RWPE1 (cell line): ENCODE data around the gene ARID3A.

ENCODE experiments used
- CTCF ChIA-PET: fragments of 350-600 bp; sonication (Branson Sonifier 250); formaldehyde crosslinking; extraction: SDS; loops from one replicate; lab custom pipeline; 2021; lab: Yijun Ruan, JAX
- POLR2A ChIA-PET: fragments of 400-600 bp; formaldehyde crosslinking; extraction: SDS; loops from one replicate; lab custom pipeline; 2020; ENCODE audit warnings: antibody characterized with exemption; ENCODE audit not compliant: low non-redundant PET; lab: Yijun Ruan, JAX
- DNase-seq: peaks from one replicate; pipeline ENCODE4 v3.0.0; 2012; ENCODE audit warnings: low spot score
- H3K27ac ChIP-seq: fragments of 450-650 bp; 2 replicates; pipeline ENCODE4 v1.5.1; 2017
- TF ChIP-seq, protein P1 (sequence below): fragments of 450-650 bp; conservative IDR thresholded peaks from 2 replicates; pipeline ENCODE4 v1.5.1; 2017; ENCODE audit warnings: low read depth, mild to moderate bottlenecking

ARID3A gene

DNA sequence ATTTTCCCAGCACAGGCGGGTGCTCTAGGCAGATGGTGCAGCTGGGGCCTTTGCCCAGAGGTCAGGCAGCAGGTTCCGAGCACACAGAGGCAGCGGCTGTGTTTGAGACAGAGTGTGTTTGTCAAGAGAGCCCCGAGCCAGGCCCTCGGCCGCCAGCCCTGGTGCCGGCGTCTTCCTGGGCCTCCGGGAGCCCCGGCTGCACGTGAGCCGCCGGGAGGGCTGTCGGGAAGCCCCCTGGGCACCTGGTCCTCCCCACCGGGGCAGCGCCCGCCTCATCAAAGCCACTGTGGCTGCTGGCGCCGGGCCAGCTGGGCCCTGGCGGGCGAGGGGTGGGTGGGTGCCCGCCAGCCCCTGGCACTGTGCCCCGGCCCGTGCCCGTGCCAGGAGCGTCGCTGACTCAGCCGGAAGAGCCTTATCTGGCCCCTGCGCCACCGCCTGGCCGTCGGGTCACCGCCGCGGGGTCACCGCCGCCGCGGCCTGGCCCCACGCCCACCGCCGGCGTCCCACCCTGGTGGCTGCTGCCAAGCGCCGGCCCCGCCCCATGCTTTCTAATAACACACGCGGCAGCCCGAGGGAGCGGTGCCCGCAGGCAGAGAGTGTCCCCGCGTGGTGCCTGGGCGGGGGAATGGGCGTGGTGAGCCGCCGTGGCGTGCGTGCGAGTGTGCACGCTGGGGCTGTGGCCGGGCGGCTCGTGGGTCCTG, 14.9 kb downstream of the ARID3A start:
- POLR2A ChIA-PET, result no interaction called here
- H3K27ac ChIP-seq, result peak overlapping the region; percentile 92
- TF ChIP-seq, protein P1, sequence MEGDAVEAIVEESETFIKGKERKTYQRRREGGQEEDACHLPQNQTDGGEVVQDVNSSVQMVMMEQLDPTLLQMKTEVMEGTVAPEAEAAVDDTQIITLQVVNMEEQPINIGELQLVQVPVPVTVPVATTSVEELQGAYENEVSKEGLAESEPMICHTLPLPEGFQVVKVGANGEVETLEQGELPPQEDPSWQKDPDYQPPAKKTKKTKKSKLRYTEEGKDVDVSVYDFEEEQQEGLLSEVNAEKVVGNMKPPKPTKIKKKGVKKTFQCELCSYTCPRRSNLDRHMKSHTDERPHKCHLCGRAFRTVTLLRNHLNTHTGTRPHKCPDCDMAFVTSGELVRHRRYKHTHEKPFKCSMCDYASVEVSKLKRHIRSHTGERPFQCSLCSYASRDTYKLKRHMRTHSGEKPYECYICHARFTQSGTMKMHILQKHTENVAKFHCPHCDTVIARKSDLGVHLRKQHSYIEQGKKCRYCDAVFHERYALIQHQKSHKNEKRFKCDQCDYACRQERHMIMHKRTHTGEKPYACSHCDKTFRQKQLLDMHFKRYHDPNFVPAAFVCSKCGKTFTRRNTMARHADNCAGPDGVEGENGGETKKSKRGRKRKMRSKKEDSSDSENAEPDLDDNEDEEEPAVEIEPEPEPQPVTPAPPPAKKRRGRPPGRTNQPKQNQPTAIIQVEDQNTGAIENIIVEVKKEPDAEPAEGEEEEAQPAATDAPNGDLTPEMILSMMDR, result no peak
- CTCF ChIA-PET, result interaction anchor here (0.8 kb wide), 1 partner anchor 30 kb away, joined by 3 read pairs; no protein-coding TSS in a partner anchor
- DNase-seq, result no peak

DNA sequence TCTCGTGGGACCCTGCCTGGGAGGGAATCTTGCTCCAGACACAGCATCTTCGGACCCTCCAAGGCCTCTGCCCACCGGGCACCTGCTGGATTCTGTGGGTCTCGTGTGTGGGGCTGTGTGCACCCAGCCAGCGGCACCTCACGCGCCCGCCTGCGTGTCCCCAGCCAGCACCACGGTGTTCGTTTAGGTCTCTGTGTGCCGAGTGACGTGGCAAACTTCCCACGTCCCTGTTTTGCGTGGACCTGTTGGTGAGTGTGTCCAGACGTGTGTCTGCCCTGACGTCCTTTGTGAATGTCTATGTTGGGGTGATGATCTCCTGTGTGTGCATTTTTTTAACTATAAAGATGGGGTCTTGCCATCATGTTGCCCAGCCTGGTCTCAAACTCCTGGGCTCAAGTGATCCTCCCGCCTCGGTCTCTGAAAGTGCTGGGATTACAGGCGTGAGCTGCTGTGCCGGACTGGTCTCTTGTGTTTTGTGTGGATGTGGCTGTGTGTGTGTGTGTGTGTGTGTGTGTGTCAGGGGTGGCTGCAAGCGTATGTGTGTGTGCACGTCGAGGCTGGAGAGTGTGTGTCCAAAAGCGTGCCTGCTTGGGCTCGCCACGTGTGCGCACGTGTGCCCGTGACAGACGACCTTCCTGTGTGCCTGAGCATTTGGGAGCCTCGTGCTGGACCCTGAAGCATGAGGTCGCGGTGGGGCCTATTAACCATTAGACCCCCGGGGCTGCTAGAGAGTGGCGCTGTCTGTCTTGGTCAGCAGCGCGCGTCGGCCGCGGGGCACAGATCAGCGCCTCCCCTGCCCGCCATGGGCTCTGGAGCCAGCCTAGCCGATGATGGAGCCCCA, 15.7 kb downstream of the ARID3A start:
- CTCF ChIA-PET, result no interaction called here
- TF ChIP-seq, protein P1, result no peak
- POLR2A ChIA-PET, result no interaction called here
- no peak for DNase-seq
- H3K27ac ChIP-seq, result peak overlapping the region; percentile 92

DNA sequence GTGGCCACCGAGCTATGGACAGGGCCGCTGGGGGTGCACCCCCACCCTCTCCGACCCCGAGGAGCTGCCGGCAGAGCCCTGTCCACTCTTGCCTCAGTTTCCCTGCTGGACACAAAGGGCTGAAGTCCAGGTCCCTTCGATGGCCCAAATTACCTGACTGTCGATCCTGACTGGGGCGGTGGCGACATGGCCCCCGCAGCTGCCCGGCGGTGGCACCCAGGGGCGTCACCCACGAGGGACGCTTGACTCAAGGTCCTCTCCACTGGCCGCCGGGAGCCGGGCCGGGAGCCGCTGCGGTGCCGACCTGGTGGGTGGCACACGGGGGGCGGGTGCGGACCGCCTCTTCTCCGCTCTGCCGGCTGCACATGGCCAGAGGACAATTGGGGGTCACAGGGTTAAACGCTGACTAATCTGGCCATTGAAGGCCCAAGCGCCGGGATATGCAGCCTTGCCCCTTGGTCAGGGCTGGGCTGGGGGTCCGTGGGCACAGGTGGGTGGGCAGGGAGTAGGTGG, 16.4 kb downstream of the ARID3A start:
- TF ChIP-seq, protein P1, result no peak
- POLR2A ChIA-PET, result no interaction called here
- H3K27ac ChIP-seq, result no peak overlapping the region
- CTCF ChIA-PET, result no interaction called here
- DNase-seq, result no peak

DNA sequence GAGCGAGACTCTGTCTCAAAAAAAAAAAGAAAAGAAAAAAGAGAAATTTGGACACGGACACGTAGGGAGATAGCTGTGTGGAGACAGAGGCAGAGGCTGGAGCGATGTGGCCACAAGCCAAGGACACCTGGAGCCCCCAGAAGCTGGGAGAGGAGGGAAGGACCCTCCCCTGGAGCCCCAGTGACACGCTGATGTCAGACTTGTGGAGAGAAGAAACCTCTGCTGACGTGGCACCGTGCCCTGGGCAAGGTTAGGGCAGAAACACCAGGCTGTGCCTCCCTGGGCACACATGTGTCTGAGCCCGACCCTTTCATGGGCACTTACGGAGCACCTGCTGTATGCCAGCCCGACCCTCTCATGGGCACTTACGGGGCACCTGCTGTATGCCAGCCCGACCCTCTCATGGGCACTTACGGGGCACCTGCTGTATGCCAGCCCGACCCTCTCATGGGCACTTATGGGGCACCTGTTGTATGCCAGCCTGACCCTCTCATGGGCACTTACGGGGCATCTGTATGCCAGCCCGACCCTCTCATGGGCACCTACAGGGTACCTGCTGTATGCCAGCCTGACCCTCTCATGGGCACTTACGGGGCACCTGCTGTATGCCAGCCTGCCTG, 17.8 kb downstream of the ARID3A start:
- ChIA-PET POLR2A (no interaction called here), CTCF (interaction anchor here (0.5 to 0.6 kb wide), 2 partner anchors 52 to 61 kb away, joined by 3 read pairs; no protein-coding TSS in a partner anchor)
- no peak overlapping the region for H3K27ac ChIP-seq
- DNase-seq, result no peak
- TF ChIP-seq, protein P1, result no peak

DNA sequence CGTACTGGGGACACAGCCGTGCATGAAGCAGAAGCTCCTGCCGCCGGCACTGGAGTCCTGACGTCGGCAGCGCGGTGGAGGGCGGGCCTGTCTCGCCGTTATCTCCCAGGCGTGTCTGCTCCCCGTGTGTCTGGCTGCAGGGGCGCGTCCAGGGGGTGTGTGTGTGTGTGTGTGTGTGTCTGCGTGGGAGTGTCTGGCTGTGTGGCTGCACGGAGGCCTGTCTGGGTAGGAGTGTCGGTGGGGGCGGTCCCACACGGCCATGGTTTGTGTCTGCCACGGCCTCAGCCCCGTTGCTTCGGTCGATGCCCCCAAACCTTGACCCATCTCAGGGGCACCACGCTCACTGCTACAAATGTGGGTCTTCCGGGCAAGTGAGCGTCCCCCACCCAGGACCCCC, 18.3 kb downstream of the ARID3A start:
- POLR2A ChIA-PET, result interaction anchor here (0.6 kb wide), 1 partner anchor 229 kb away, joined by 17 read pairs; no protein-coding TSS in a partner anchor
- H3K27ac ChIP-seq, result no peak overlapping the region
- CTCF ChIA-PET, result no interaction called here
- TF ChIP-seq, protein P1, result no peak
- no peak for DNase-seq
